HepG2 (cell line): ENCODE measurements around the gene L3MBTL1. TPM values are rescaled to one million over a fixed set of nuclear protein-coding genes. Genes with fewer than 3 reads are reported as not detected.

Experiments used
- ATAC-seq: fragments of 200-7000 bp; cut with Tn5 transposase; 3 replicates; pipeline ENCODE4 v1.9.1; 2020; ENCODE audit warnings: mild to moderate bottlenecking, moderate library complexity
- BruUV-seq: library from RNA; stranded (reverse); fragments of 400-500 nt; replicated peaks from 2 replicates; lab custom pipeline; 2021; lab: Mats Ljungman, UMichigan
- CTCF ChIA-PET: fragments of 300-600 bp; formaldehyde crosslinking; extraction: SDS; loops from one replicate; lab custom pipeline; 2021; ENCODE audit warnings: low total read pairs, inconsistent platforms, low intra/inter-chr PET ratio; lab: Yijun Ruan, JAX
- POLR2A ChIA-PET: fragments of 350-600 bp; sonication (Branson Sonifier 250); formaldehyde crosslinking; loops from one replicate; lab custom pipeline; 2020; ENCODE audit warnings: antibody characterized with exemption, inconsistent platforms; lab: Yijun Ruan, JAX
- DNase-seq: peaks from one replicate; pipeline ENCODE4 v3.0.0-alpha.2; 2015; ENCODE audit warnings: low spot score
- FAIRE-seq: peaks from 3 replicates; lab custom pipeline; 2011; peaks lifted over from hg19 to GRCh38; lab: Jason Lieb, UNC
- H2AFZ ChIP-seq: one replicate; pipeline ENCODE4 v1.6.1; 2011; ENCODE audit warnings: low read length, inconsistent platforms
- H3K27ac ChIP-seq: fragments of 300-600 bp; 3 replicates; pipeline ENCODE4 v1.8.0; 2011; ENCODE audit warnings: mixed run types, mild to moderate bottlenecking, mixed read lengths, low read length, inconsistent platforms; ENCODE audit not compliant: insufficient read depth; ENCODE audit errors: extremely low read length
- H3K27me3 ChIP-seq, 2 experiments: fragments of 200-600 bp in 1 of 2; 2 replicates in 1 of 2; 3 replicates in 1 of 2; pipeline versions ENCODE4 v1.6.0 to v1.8.0; 2011; ENCODE audit warnings: low read length in 2 of 2, mild to moderate bottlenecking in 2 of 2, moderate library complexity in 2 of 2, inconsistent platforms in 1 of 2; ENCODE audit not compliant: insufficient read depth in 2 of 2, control insufficient read depth in 1 of 2
- H3K36me3 ChIP-seq, 2 experiments: fragments of 200-600 bp in 1 of 2; replicated peaks in 1 of 2; 2 replicates in 1 of 2; 3 replicates in 1 of 2; pipeline versions ENCODE4 v1.5.1 to v1.8.0; 2011; ENCODE audit warnings: low read length in 2 of 2, inconsistent platforms in 1 of 2; ENCODE audit not compliant: insufficient read depth in 2 of 2, control insufficient read depth in 1 of 2
- H3K4me1 ChIP-seq: 2 replicates; pipeline ENCODE4 v1.5.1; 2012; ENCODE audit warnings: low read length, inconsistent platforms; ENCODE audit not compliant: insufficient read depth
- H3K4me2 ChIP-seq: 2 replicates; pipeline ENCODE4 v1.6.0; 2011; ENCODE audit warnings: low read depth, low read length, inconsistent platforms
- H3K4me3 ChIP-seq, 3 experiments: fragments of 200-600 bp in 1 of 3; sonication (generic), shearing (Covaris generic) in 1 of 3; replicated peaks in 1 of 3; 2 replicates each; pipeline ENCODE4 v1.5.1; 2011 to 2016; ENCODE audit warnings: low read length in 3 of 3, inconsistent platforms in 2 of 3, low read depth in 2 of 3, mild to moderate bottlenecking in 2 of 3, control low read depth in 1 of 3, mixed read lengths in 1 of 3; ENCODE audit not compliant: insufficient read depth in 1 of 3
- H3K79me2 ChIP-seq: one replicate; pipeline ENCODE4 v1.6.1; 2011; ENCODE audit warnings: low read length, inconsistent platforms; ENCODE audit not compliant: insufficient read depth
- H3K9ac ChIP-seq: 2 replicates; pipeline ENCODE4 v1.6.0; 2011; ENCODE audit warnings: mild to moderate bottlenecking, low read depth, low read length, inconsistent platforms; ENCODE audit not compliant: insufficient read depth
- H3K9me3 ChIP-seq: 2 replicates; pipeline ENCODE4 v1.5.1; 2012; ENCODE audit warnings: mild to moderate bottlenecking, low read length
- H4K20me1 ChIP-seq: 2 replicates; pipeline ENCODE4 v1.6.0; 2011; ENCODE audit warnings: inconsistent platforms, mild to moderate bottlenecking, low read length, moderate library complexity; ENCODE audit not compliant: insufficient read depth
- PHF21A ChIP-seq: sonication (generic); formaldehyde crosslinking; IDR thresholded peaks from 2 replicates; pipeline ENCODE4 v1.5.0; 2020; ENCODE audit warnings: mild to moderate bottlenecking, missing genetic modification reagents
- TRIM24 ChIP-seq: sonication (generic); formaldehyde crosslinking; IDR thresholded peaks from 2 replicates; pipeline ENCODE4 v1.8.0; 2022; ENCODE audit warnings: mild to moderate bottlenecking, missing genetic modification reagents
- WGBS: methylation state at CpG from one replicate; pipeline ENCODE4 v1.1.6; 2017; ENCODE audit warnings: low lambda C conversion rate; 5-methylcytosine and 5-hydroxymethylcytosine counted together
- in situ Hi-C: cut with HindIII; loops from 2 replicates; pipeline ENCODE4 v1.10.0; 2017; ENCODE audit warnings: low pct_unique_long_range_greater_than_20kb; ENCODE audit not compliant: extremely low pct_ligation_motif_present
- intact Hi-C: fragments of 100-400 bp; cut with micrococcal nuclease; formaldehyde crosslinking; loops from one replicate; pipeline ENCODE4 v1.10.0; 2022; ENCODE audit not compliant: unreplicated experiment
- polyA plus RNA-seq, 8 experiments: library from polyadenylated mRNA; depleted of rRNA in 3 of 8; stranded (reverse) in 7 of 8; unstranded in 1 of 8; fragments of >200 nt; fragmentation: Illumina TruSeq in 4 of 8; extraction: Trizol in 4 of 8; gene quantifications; 2 replicates each; pipeline versions ENCODE4 v1.2.1 to v1.2.3, GENCODE V29; 2011 to 2016; ENCODE audit warnings: low read depth in 4 of 8, missing spikeins in 1 of 8, mixed read lengths in 1 of 8; ENCODE audit not compliant: insufficient read depth in 1 of 8
- total RNA-seq, 5 experiments: library from RNA; depleted of rRNA; stranded (reverse); fragments of >200 nt; fragmentation: Illumina TruSeq; extraction: Trizol; gene quantifications; 2 replicates each; pipeline ENCODE4 v1.2.3, GENCODE V29; 2016; ENCODE audit warnings: low read depth in 1 of 5
- TF ChIP-seq, protein P1 (sequence below): sonication (generic); formaldehyde crosslinking; IDR thresholded peaks from 2 replicates; pipeline ENCODE4 v1.5.1; 2020; ENCODE audit warnings: mild to moderate bottlenecking, missing genetic modification reagents

L3MBTL1 gene
- total and polyA plus RNA-seq, 2 of the 13 experiments (the other 11 are each of a cell fraction or from before 2014, with no cell fraction given), result 9.0 to 17.8 TPM

DNA sequence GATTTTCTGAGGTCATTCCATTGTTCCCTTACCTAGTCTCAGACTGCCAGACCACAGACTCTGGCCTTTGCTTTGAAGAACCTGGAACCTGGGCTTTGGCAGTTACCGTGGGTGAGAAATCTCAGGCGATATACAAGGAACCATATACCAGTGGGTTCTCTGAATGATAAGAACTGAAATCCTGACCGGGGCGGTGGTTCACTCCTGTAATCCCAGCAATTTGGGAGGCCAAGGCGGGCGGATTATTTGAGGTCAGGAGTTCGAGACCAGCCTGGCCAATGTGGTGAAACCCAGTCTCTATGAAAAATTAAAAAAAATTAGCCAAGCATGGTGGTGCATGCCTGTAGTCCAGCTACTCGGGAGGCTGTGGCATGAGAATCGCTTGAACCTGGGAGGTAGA is 37.0 kb downstream of the L3MBTL1 start:
- H3K79me2 ChIP-seq, result no peaks in the 10 kb centered on the region
- peaks cover 41% of the 10 kb centered on the region for H3K4me1 ChIP-seq
- FAIRE-seq (no peak), DNase-seq (no peak), ATAC-seq (no peak)
- H3K36me3 ChIP-seq, result peaks cover 9 to 10% of the 10 kb centered on the region in 2 experiments
- H3K4me2 ChIP-seq, result no peak overlapping the region
- no TSS peak for BruUV-seq
- CTCF ChIA-PET, result no interaction called here
- H2AFZ ChIP-seq, result no peak overlapping the region
- POLR2A ChIA-PET, result interaction anchor here (1.3 to 12.5 kb wide), 3 partner anchors 13 to 46 kb away, joined by 3 to 224 read pairs (median 4); partner anchors contain the start of genes IFT52 and SGK2
- H3K4me3 ChIP-seq, result no peak overlapping the region
- intact Hi-C loops (no loop called here), in situ Hi-C loops (no loop called here)
- 95% methylated on average over 9 of the region's 9 CpGs for WGBS
- H3K27ac ChIP-seq, result no peak overlapping the region
- peaks cover 6% of the 10 kb centered on the region for H3K9me3 ChIP-seq
- no peaks in the 10 kb centered on the region for H3K27me3 ChIP-seq
- H4K20me1 ChIP-seq, result no peaks in the 10 kb centered on the region
- no peak for TF ChIP-seq TRIM24 (CRISPR knock-in tag)
- TF ChIP-seq, protein P1, sequence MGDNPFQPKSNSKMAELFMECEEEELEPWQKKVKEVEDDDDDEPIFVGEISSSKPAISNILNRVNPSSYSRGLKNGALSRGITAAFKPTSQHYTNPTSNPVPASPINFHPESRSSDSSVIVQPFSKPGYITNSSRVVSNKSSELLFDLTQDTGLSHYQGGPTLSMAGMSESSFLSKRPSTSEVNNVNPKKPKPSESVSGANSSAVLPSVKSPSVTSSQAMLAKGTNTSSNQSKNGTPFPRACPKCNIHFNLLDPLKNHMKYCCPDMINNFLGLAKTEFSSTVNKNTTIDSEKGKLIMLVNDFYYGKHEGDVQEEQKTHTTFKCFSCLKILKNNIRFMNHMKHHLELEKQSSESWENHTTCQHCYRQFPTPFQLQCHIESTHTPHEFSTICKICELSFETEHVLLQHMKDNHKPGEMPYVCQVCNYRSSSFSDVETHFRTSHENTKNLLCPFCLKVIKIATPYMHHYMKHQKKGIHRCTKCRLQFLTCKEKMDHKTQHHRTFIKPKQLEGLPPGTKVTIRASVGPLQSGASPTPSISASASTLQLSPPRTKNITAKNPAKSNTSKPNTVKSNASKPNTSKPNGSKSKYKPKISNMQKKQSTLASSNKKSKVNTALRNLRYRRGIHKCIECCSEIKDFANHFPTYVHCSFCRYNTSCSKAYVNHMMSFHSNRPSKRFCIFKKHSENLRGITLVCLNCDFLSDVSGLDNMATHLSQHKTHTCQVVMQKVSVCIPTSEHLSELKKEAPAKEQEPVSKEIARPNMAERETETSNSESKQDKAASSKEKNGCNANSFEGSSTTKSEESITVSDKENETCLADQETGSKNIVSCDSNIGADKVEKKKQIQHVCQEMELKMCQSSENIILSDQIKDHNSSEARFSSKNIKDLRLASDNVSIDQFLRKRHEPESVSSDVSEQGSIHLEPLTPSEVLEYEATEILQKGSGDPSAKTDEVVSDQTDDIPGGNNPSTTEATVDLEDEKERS (CRISPR knock-in tag), result 0 out of 2 replicates have a peak, but pooled peaks have one; percentile 18
- 0 out of 2 replicates have a peak, but pooled peaks have one; percentile 17 for TF ChIP-seq PHF21A
- no peak overlapping the region for H3K9ac ChIP-seq
